Uterus (tissue), 4 donors: ENCODE data around the gene RBM26. TPM values are rescaled to one million over a fixed set of nuclear protein-coding genes. Genes with fewer than 3 reads are reported as not detected.

Source experiments
- DNase-seq, 2 donors: peaks; one replicate each; pipeline ENCODE4 v3.0.0-alpha.2; 2019 to 2020
- H3K27ac ChIP-seq, 2 donors: fragments of 200-600 bp; sonication (generic); 1 replicate in 1 of 2; 2 replicates in 1 of 2; pipeline ENCODE4 v1.5.1; 2016 to 2018
- H3K27me3 ChIP-seq, 2 donors: fragments of 200-600 bp; sonication (generic); one replicate each; pipeline ENCODE4 v1.5.1; 2018 to 2019; ENCODE audit warnings: control low read depth in 1 of 2
- H3K36me3 ChIP-seq, 2 donors: fragments of 200-600 bp; sonication (generic); one replicate each; pipeline ENCODE4 v1.5.1; 2019; ENCODE audit warnings: control low read depth in 1 of 2
- H3K4me1 ChIP-seq, 2 donors: fragments of 200-600 bp; sonication (generic); one replicate each; pipeline ENCODE4 v1.5.1; 2018 to 2019; ENCODE audit warnings: control low read depth in 1 of 2
- H3K4me3 ChIP-seq, 2 donors: fragments of 200-600 bp; sonication (generic); 1 replicate in 1 of 2; 2 replicates in 1 of 2; pipeline ENCODE4 v1.5.1; 2018 to 2019; ENCODE audit warnings: mild to moderate bottlenecking in 1 of 2
- H3K9me3 ChIP-seq, 2 donors: fragments of 200-600 bp; sonication (generic); one replicate each; pipeline ENCODE4 v1.5.1; 2019; ENCODE audit warnings: control low read depth in 1 of 2
- CTCF ChIP-seq, 4 experiments: fragments of 200-600 bp in 2 of 4; fragments of 450-650 bp in 2 of 4; sonication (generic) in 2 of 4; IDR thresholded peaks; one replicate each; pipeline ENCODE4 v1.5.1; 2016 to 2019; ENCODE audit warnings: antibody characterized with exemption in 4 of 4, mild to moderate bottlenecking in 2 of 4, moderate library complexity in 1 of 4
- POLR2A ChIP-seq, 2 donors: fragments of 450-650 bp; IDR thresholded peaks; one replicate each; pipeline ENCODE4 v1.6.1; 2016; ENCODE audit warnings: antibody characterized with exemption in 2 of 2, mild to moderate bottlenecking in 1 of 2, moderate library complexity in 1 of 2
- intact Hi-C: fragments of 100-400 bp; cut with DNase I; formaldehyde crosslinking; loops from one replicate; pipeline ENCODE4 v1.15.1; 2023; ENCODE audit warnings: low total_unique reads
- total RNA-seq, 4 donors: library from RNA; depleted of rRNA in 3 of 4; stranded (reverse); fragments of >200 nt in 3 of 4; gene quantifications; one replicate each; pipeline versions ENCODE4 v1.1.0 to v1.2.4, GENCODE V29; 2014 to 2023
- donor health status: DM: yes; HTN: yes; CAD: no.

The RBM26 gene
- total RNA-seq, 4 donors from 2014 or later: 33.8 to 83.8 (median 54.5) TPM

- Histone ChIP-seq H3K36me3 (no peaks in the 10 kb centered on the region), H3K27ac (no peak overlapping the region), H3K27me3 (no peaks in the 10 kb centered on the region), H3K4me1 (no peaks in the 10 kb centered on the region), H3K9me3 (no peaks in the 10 kb centered on the region), H3K4me3 (no peak overlapping the region)
- intact Hi-C loops: no loop called here
- no peak for DNase-seq
- no peak for TF ChIP-seq CTCF (IDR thresholded peaks at IDR 0.05)
- TF ChIP-seq POLR2A (IDR thresholded peaks at IDR 0.05): no peak
Observed at GRCh38 chr13:79434556-79434955, 28.5 kb upstream of the RBM26 start.

GRCh38 chr13:79432992-79433391 lies 26.9 kb upstream of the RBM26 start:
- TF ChIP-seq CTCF (IDR thresholded peaks at IDR 0.05) (no peak), POLR2A (IDR thresholded peaks at IDR 0.05) (no peak)
- Histone ChIP-seq H3K36me3 (no peaks in the 10 kb centered on the region), H3K27me3 (no peaks in the 10 kb centered on the region), H3K27ac (no peak overlapping the region), H3K4me3 (no peak overlapping the region), H3K4me1 (no peaks in the 10 kb centered on the region), H3K9me3 (no peaks in the 10 kb centered on the region)
- DNase-seq: no peak
- intact Hi-C loops: no loop called here

GRCh38 chr13:79432086-79432485 lies 26.0 kb upstream of the RBM26 start:
- Histone ChIP-seq H3K4me1 (no peaks in the 10 kb centered on the region), H3K27me3 (no peaks in the 10 kb centered on the region), H3K27ac (no peak overlapping the region), H3K36me3 (no peaks in the 10 kb centered on the region), H3K9me3 (no peaks in the 10 kb centered on the region), H3K4me3 (no peak overlapping the region)
- intact Hi-C loops: no loop called here
- no peak for TF ChIP-seq CTCF (IDR thresholded peaks at IDR 0.05)
- no peak for TF ChIP-seq POLR2A (IDR thresholded peaks at IDR 0.05)
- no peak for DNase-seq

- Histone ChIP-seq H3K36me3 (no peaks in the 10 kb centered on the region), H3K27me3 (no peaks in the 10 kb centered on the region), H3K4me3 (no peak overlapping the region), H3K27ac (no peak overlapping the region), H3K4me1 (no peaks in the 10 kb centered on the region), H3K9me3 (no peaks in the 10 kb centered on the region)
- TF ChIP-seq CTCF (IDR thresholded peaks at IDR 0.05) (no peak), POLR2A (IDR thresholded peaks at IDR 0.05) (no peak)
- no peak for DNase-seq
- intact Hi-C loops: no loop called here
Observed at GRCh38 chr13:79429309-79429708, 23.3 kb upstream of the RBM26 start.

- intact Hi-C loops: no loop called here
- DNase-seq: no peak
Observed at GRCh38 chr13:79427883-79428282, 21.8 kb upstream of the RBM26 start.

More at GRCh38 chr13:79427883-79428282, 21.8 kb upstream of the RBM26 start:
- no peaks in the 10 kb centered on the region for H3K27me3 ChIP-seq
- H3K36me3 ChIP-seq: no peaks in the 10 kb centered on the region
- TF ChIP-seq CTCF (IDR thresholded peaks at IDR 0.05) (no peak), POLR2A (IDR thresholded peaks at IDR 0.05) (no peak)
- H3K4me1 ChIP-seq: no peaks in the 10 kb centered on the region
- H3K4me3 ChIP-seq: no peak overlapping the region
- H3K9me3 ChIP-seq: no peaks in the 10 kb centered on the region
- no peak overlapping the region for H3K27ac ChIP-seq
